ENCODE measurements around the gene GUCY2C.

- TF ChIP-seq ZNF70 (CRISPR knock-in tag; IDR thresholded peaks at IDR 0.05) = no peak
- TF ChIP-seq ARNTL (CRISPR knock-in tag; IDR thresholded peaks at IDR 0.05; ENCODE audit: borderline replicate concordance, low read depth) = no peak
- no peak for TF ChIP-seq ISL1 (CRISPR knock-in tag; IDR thresholded peaks at IDR 0.05)
- no peak for TF ChIP-seq ZC3H10 (CRISPR knock-in tag; IDR thresholded peaks at IDR 0.05)
- no peak for TF ChIP-seq RARB (CRISPR knock-in tag; IDR thresholded peaks at IDR 0.05)
- no peak for TF ChIP-seq CSDC2 (CRISPR knock-in tag; IDR thresholded peaks at IDR 0.05)
- TF ChIP-seq BACH2 (CRISPR knock-in tag; IDR thresholded peaks at IDR 0.05; ENCODE audit: borderline replicate concordance) = no peak
These were observed 33.4 kb downstream of the GUCY2C start for GRCh38 chr12:14663002-14663401.
